ENCODE measurements around the gene C22orf42. TPM values are rescaled to one million over a fixed set of nuclear protein-coding genes. Genes with fewer than 3 reads are reported as not detected.
"Not testable (repeated sequence)": the region's sequence is repeated elsewhere in the genome, so short reads cannot be mapped to it uniquely, and the experiment has no call there.

C22orf42 gene
- total RNA-seq, 1 donor, result not detected

DNA sequence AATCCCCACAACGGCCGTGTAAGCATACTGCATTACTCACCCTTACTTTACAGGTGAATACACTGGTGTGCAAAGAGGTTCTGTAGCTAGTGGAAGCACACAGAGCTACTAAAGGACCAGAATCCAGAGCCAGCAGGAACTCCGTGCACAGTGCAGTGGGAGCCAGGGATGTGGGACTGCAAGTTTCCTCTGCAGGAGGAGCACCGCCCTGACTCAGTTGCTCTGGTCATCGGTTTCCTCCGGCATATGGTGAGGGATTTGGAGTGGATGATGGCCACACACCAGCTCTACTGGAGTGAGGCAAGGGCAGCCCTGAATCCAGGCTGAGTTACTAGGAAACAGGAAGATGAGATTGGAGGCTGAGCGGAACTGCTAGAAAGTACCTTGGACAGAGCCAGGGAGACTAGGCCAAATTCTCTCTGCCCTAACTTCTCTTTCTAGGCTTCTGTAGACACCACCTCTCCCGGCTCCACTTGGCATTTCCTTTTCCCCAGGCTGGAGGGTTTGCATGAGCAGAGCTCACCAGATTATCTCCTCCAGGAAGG lies 18.2 kb upstream of the C22orf42 start:
- H3K4me3 ChIP-seq (ENCODE audit: low read depth, low read length), result no peak overlapping the region
- DNase-seq (ENCODE audit: low read depth), result no peak
- TF ChIP-seq, protein P1, sequence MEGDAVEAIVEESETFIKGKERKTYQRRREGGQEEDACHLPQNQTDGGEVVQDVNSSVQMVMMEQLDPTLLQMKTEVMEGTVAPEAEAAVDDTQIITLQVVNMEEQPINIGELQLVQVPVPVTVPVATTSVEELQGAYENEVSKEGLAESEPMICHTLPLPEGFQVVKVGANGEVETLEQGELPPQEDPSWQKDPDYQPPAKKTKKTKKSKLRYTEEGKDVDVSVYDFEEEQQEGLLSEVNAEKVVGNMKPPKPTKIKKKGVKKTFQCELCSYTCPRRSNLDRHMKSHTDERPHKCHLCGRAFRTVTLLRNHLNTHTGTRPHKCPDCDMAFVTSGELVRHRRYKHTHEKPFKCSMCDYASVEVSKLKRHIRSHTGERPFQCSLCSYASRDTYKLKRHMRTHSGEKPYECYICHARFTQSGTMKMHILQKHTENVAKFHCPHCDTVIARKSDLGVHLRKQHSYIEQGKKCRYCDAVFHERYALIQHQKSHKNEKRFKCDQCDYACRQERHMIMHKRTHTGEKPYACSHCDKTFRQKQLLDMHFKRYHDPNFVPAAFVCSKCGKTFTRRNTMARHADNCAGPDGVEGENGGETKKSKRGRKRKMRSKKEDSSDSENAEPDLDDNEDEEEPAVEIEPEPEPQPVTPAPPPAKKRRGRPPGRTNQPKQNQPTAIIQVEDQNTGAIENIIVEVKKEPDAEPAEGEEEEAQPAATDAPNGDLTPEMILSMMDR (IDR thresholded peaks at IDR 0.05; ENCODE audit: insufficient read depth, low read length), result no peak

DNA sequence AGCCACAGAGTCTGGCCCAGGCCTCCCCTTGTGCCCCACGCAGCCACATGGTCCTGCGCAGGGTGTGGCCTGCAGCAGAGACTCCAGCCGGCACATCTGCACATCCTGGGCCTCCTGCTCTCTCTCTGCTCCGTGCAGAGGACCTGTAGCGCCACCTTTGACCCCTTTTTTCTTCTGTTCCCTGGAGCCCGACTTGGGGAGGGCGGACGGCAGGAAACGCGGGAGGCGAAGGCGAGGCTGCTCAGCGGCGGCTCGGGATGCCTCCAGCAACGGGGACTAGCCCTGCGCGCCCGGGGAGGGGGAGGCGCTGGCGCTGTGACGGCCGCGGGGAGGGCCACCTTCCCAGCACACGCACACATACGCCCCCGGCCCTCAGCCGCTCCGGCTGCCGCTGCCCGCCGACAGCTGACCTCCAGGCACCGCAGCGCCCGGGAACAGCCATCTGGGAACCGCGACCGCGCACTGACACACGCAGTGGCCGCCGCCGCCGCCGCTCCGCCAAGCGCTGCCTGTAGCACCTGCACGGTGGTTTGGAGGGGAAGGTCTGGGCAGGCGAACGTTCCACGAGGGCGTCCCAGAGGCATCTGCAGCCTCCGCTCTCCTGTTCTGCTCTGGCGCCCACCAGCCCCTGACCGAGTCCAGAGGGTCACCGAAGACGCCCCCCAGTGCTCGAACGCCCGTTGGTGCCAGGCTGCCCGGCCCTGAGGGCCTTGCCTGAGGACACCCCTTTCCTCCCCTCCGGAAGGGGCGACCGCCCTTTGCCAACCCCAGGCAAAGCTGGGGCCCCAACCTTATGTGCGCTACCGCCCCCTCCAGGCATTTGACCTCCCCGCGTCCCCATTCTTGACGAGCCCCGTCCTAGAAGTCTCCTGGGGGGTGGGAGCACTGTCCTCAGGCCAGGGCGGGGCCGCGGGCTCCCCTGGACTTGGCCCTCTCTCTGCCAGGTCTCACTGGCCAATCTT lies 16.9 kb upstream of the C22orf42 start:
- TF ChIP-seq, protein P1 (IDR thresholded peaks at IDR 0.05; ENCODE audit: insufficient read depth, low read length), result no peak
- H3K4me3 ChIP-seq (ENCODE audit: low read depth, low read length), result no peak overlapping the region
- DNase-seq (ENCODE audit: low read depth), result no peak

DNA sequence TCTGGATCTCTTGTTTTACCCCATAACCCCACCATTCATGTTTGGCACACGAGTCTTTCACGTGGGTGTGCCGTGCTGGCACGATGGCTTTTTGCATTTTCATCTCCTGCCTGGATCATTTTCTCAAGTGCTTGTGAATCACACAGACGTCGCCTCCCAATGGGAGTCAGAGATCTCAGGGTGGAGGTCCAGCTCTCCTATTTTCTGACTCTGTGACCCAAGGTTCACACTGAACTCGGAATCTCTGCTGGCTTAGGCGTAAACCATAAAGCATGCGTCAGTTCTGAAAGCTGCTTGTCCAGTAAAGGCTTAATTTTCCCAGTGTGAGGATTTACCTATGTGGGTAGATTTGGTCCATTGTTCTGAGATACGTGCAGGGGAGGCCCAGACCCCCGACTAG lies 16.0 kb upstream of the C22orf42 start:
- no peak for DNase-seq (ENCODE audit: low read depth)
- TF ChIP-seq, protein P1 (IDR thresholded peaks at IDR 0.05; ENCODE audit: insufficient read depth, low read length), result no peak
- H3K4me3 ChIP-seq (ENCODE audit: low read depth, low read length), result no peak overlapping the region

DNA sequence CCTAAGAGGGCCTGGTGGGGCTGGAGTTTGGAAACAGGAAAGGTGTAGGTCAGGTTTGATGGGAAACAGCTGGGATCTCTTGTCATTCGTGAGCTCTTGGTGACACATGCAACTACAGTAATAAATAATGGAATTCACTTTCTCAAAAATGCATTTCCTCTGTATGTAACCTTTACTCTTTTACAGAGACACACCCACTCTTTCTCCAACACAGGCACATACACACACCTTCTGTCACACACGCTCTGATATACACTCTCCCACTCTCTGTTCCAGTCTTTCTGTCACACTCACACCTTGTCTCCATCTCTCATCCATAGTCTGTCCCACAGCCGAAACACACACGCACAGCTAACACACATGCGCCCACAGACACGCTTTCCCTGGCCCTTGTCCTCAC lies 6.6 kb upstream of the C22orf42 start:
- TF ChIP-seq, protein P1 (IDR thresholded peaks at IDR 0.05; ENCODE audit: insufficient read depth, low read length), result no peak
- no peak overlapping the region for H3K4me3 ChIP-seq (ENCODE audit: low read depth, low read length)
- no peak for DNase-seq (ENCODE audit: low read depth)

DNA sequence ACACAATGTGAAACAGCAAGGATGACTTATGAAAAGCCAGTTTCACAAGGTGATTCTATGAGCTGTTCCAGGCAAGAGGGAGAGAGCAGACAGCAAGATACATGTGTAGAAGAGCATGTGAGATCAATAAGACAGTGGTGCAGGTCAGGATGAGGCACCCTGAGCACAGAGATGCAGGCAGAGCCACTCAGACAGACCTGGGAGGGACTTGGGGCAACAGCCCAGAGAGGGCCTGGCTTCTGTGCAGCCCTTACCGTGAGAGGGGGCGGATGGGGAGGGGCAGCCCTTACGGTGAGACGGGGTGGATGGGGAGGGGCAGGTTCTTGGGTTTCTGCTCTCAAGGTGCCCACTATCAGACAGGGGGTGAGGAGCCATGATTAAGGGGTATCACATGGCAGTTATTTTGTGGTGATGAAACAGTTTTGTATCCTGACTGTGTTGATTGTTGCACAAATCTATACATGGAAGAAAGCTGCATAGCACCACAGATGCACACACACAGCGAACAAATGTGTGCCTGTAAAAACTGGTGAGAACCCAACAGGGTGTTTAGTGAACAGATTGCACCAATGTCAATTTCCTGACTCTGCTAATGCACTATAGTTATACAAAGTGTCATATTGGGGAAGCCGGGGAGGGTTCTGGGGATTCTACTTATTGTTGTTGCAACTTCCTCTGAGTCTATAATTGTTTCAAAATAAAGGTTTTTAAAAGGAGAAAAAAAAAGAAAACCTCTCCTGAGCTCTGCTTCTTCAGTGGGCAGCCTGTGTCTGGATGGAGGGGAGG lies 5.2 kb upstream of the C22orf42 start:
- no peak for DNase-seq (ENCODE audit: low read depth)
- no peak overlapping the region for H3K4me3 ChIP-seq (ENCODE audit: low read depth, low read length)

DNA sequence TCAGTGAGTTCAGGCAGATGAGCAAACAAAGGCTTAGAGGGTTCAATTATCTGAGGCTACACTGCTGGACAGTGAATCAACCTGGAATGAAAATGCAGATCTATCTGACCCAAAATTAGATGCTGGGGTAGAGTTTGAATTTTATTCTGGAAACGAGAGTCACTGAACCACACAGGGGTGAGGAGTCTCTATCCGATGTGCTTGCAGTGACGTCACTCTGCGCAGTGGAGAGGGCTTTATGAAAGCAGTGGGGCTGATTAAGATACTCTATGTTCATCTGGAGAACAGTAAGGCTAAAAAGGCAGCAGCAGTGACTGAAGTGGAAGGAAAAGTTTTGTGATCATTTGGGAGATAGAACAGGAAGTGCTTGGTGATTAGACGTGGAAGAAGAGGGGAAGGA lies 1.3 kb upstream of the C22orf42 start:
- not testable (repeated sequence) for DNase-seq (ENCODE audit: low read depth); H3K4me3 ChIP-seq (ENCODE audit: low read depth, low read length)

More for the DNA sequence above, 5.2 kb upstream of the C22orf42 start:
- TF ChIP-seq, protein P1 (IDR thresholded peaks at IDR 0.05; ENCODE audit: insufficient read depth, low read length), result no peak

DNA sequence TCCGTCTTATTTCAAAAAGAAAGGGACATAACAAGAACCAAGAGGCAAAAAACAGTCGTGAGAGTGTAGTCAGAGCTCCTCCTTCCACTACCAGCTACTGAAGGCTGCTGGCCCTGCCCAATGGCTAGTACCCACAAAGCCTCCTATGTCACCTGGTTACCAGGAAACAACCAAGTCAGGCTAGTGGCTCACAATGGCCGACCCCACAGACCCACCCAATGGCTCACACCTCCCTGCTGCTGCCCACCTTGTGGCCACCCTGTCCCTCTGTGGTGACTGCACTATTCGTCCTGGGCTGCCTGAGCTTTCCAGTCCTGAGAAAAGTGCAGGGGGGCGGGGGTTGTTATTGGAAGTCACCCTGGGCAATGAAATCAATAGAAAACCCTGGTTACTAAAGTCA lies 1.5 kb downstream of the C22orf42 start:
- not testable (repeated sequence) for H3K4me3 ChIP-seq (ENCODE audit: low read depth, low read length); DNase-seq (ENCODE audit: low read depth)

DNA sequence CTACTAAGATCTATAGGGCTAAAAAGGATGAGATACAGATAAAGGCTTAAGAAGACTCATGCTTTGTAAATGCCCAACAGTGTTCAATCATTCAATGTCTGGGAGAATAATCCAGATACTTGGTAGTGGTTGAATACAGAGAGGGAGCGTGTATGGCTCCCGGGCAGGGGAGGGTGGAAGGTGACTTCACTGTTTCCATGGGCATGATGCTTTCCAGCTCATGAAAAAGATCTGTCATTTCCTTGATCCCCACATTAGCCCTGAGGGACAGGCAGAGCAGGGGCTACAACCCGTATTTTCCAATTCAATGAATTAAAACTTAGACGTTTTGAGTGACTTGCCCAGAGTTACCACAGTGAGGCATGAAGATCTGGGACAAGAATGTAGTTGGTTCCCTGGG lies 4.4 kb downstream of the C22orf42 start:
- not testable (repeated sequence) for H3K4me3 ChIP-seq (ENCODE audit: low read depth, low read length)

DNA sequence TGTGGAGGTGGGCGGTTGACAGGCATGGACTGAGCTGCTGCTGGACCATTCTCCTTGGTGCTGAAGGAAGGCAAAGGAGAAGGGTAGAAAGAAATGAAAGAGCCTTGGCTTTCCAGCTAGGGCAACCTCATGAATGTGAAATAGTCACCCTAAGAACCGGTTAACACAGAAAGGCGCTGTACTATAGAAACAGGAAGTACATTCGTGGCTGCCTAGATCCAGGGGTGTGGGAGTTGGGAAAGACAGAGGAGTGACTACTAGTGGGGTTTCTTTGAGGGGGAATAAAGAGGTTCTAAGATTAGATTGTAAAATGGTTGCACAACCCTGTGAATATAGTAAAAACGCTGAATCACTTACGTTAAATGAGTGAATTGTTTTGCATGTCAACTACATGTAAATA lies 7.5 kb downstream of the C22orf42 start:
- not testable (repeated sequence) for DNase-seq (ENCODE audit: low read depth); H3K4me3 ChIP-seq (ENCODE audit: low read depth, low read length)

More for the DNA sequence above, 4.4 kb downstream of the C22orf42 start:
- DNase-seq (ENCODE audit: low read depth), result not testable (repeated sequence)

DNA sequence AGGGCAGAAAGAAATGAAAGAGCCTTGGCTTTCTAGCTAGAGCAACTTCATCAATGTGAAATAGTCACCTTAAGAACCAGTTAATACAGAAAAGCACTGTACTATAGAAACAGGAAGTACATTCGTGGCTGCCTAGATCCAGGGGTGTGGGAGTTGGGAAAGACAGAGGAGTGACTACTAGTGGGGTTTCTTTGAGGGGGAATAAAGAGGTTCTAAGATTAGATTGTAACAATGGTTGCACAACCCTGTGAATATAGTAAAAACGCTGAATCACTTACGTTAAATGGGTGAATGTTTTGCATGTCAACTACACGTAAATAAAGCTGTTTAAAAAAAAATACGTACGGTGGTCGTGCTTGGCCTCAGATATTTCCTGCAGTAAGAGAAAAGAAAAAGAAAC lies 8.5 kb downstream of the C22orf42 start:
- DNase-seq (ENCODE audit: low read depth); H3K4me3 ChIP-seq (ENCODE audit: low read depth, low read length): not testable (repeated sequence)

DNA sequence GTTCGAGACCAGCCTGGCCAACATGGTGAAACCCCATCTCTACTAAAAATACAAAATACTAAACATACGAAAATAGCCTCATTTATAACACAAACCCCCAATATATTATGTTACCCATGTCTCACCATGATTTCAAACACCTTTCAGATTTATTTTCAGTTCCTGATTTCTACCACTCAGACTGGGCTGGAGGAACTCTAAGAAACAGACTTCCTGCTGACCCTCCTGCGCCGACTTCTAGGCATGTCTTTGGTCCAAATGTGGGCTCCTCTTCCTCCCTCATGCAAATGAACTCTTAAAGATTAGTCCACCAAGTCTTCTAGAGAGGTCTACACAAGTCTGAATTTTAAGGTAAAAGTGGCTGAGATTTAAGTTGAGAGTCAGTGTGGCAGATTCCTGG lies 10.7 kb downstream of the C22orf42 start:
- not testable (repeated sequence) for DNase-seq (ENCODE audit: low read depth); H3K4me3 ChIP-seq (ENCODE audit: low read depth, low read length)

DNA sequence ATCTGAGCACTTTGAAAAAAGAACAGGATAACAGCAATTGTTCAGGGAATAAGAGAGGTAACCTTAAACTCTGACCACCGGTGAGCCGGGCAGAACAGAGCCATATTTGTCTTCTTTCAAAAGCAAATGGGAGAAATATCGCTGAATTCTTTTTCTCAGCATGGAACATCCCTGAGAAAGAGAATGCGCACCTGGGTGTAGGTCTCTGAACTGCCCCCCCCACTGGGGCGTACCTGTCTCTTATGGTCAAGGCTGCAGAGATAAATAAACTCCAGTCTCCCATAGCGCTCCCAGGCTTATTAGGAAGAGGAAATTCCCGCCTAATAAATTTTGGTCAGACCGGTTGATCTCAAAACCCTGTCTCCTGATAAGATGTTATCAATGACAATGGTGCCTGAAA lies 12.0 kb downstream of the C22orf42 start:
- not testable (repeated sequence) for DNase-seq (ENCODE audit: low read depth); H3K4me3 ChIP-seq (ENCODE audit: low read depth, low read length)

Data from fibroblast of the aortic adventitia (primary cell).